ENCODE results near the gene CHD3. TPM values are rescaled to one million over a fixed set of nuclear protein-coding genes. Genes with fewer than 3 reads are reported as not detected.

The CHD3 gene
- polyA plus RNA-seq, 1 of the 3 experiments (the other 2 are of a cell fraction) = 56.2 TPM

GRCh38 chr17:7922269-7922844 is 33.8 kb downstream of the CHD3 start (continued):
- TF ChIP-seq REST (IDR thresholded peaks at IDR 0.05; ENCODE audit: low read depth, low read length) (no peak), FOXM1 (IDR thresholded peaks at IDR 0.05; ENCODE audit: low read depth) (no peak), EZH2phosphoT487 (IDR thresholded peaks at IDR 0.05; ENCODE audit: borderline replicate concordance, low read depth) (no peak)

GRCh38 chr17:7922845-7923628 is 34.4 kb downstream of the CHD3 start:
- POLR2A ChIA-PET = no interaction called here

More at GRCh38 chr17:7922845-7923628, 34.4 kb downstream of the CHD3 start:
- Histone ChIP-seq H4K20me1 (ENCODE audit: insufficient read depth) (no peaks in the 10 kb centered on the region), H3K27ac (ENCODE audit: low read depth in 2 of 2, low read length in 1 of 2) (no peak overlapping the region), H3K4me3 (ENCODE audit: low read depth in 2 of 2, low read length in 1 of 2) (no peak overlapping the region), H3K27me3 (ENCODE audit: insufficient read depth) (no peaks in the 10 kb centered on the region), H3K9ac (no peak overlapping the region), H3K4me2 (no peak overlapping the region), H3F3A (replicated peaks; ENCODE audit: insufficient read depth) (peaks cover 7% of the 10 kb centered on the region), H2AFZ (ENCODE audit: low read depth) (no peak overlapping the region), H3K79me2 (ENCODE audit: insufficient read depth) (no peaks in the 10 kb centered on the region), H3K4me1 (ENCODE audit: control insufficient read depth in 1 of 2, insufficient read depth in 2 of 2, low read depth in 1 of 2, low read length in 1 of 2) (no peaks in the 10 kb centered on the region), H3K36me3 (replicated peaks in 1 of 2; ENCODE audit: control insufficient read depth in 1 of 2, insufficient read depth in 2 of 2, low read length in 1 of 2) (peaks cover 3 to 4% of the 10 kb centered on the region in 2 experiments), H3K9me2 (no peaks in the 10 kb centered on the region), H3K9me3 (no peaks in the 10 kb centered on the region)
- DNase-seq = no peak
- CTCF ChIA-PET = interaction anchor here (1.1 kb wide), 1 partner anchor 60 kb away, joined by 3 read pairs; no protein-coding TSS in a partner anchor
- no peak for TF ChIP-seq ELF1 (IDR thresholded peaks at IDR 0.05)
- no peak for TF ChIP-seq SIN3A (IDR thresholded peaks at IDR 0.05; ENCODE audit: borderline replicate concordance, low read depth, low read length)
- no peak for TF ChIP-seq USF2 (IDR thresholded peaks at IDR 0.05; ENCODE audit: borderline replicate concordance, low read depth, low read length)
- TF ChIP-seq CTCF (IDR thresholded peaks at IDR 0.05) = no peak
- no peak for TF ChIP-seq EZH2phosphoT487 (IDR thresholded peaks at IDR 0.05; ENCODE audit: borderline replicate concordance, low read depth)
- no peak for TF ChIP-seq MXI1 (IDR thresholded peaks at IDR 0.05; ENCODE audit: low read depth, low read length)
- TF ChIP-seq RFX5 (IDR thresholded peaks at IDR 0.05; ENCODE audit: low read length) = no peak
- TF ChIP-seq TEAD4 (IDR thresholded peaks at IDR 0.05; ENCODE audit: borderline replicate concordance, insufficient read depth) = no peak
- WGBS (ENCODE audit: low lambda C conversion rate) = 92% methylated on average over 40 of the region's 45 CpGs

Data from SK-N-SH (cell line).